Head of caudate nucleus (tissue), 42 donors: ENCODE results near the gene NEURL3.
"Not testable (repeated sequence)": the region's sequence is repeated elsewhere in the genome, so short reads cannot be mapped to it uniquely, and the experiment has no call there.

Experiments
- DNase-seq, 42 donors: peaks; one replicate each; pipeline versions ENCODE4 v3.0.0 to v3.0.0-alpha.2; 2020 to 2021; ENCODE audit warnings: mixed read lengths in 7 of 42
- intact Hi-C: fragments of 100-400 bp; cut with DNase I; formaldehyde crosslinking; loops from one replicate; pipeline ENCODE4 v1.15.0; 2022

Gene NEURL3

GRCh38 chr2:96499061-96499960 lies 5.8 kb downstream of the NEURL3 start:
- DNase-seq, result peak in 1 of 42 donors; percentile 29
- intact Hi-C loops, result no loop called here

GRCh38 chr2:96498611-96499010 lies 6.5 kb downstream of the NEURL3 start:
- intact Hi-C loops, result not testable (repeated sequence)
- peak in 1 of 42 donors; percentile 9 for DNase-seq

DNA sequence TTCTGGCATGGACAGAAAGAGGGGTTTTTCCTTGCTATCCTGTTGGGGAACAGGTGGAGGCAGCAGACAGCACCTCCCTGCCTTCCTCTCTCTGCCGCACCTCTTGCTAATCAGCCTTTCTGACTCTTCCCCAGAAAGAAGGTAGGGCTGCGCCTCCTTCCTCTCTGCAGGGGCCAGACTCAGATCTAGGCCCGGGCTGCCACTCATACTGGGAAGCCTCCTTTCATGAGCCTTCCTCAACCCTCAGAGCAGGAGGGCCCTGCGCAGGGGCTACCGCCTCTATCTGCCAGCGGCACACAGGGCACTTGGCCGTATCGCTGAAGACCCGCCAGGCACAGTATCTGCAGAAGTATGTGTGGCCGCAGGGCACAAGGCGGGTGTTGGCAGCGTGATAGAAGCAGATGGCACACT lies 7.1 kb downstream of the NEURL3 start:
- intact Hi-C loops, result no loop called here
- DNase-seq, result peak in 1 of 42 donors; percentile 26

- intact Hi-C loops, result no loop called here
- peak in 1 of 42 donors; percentile 18 for DNase-seq
Measured at GRCh38 chr2:96495982-96496629, 9.1 kb downstream of the NEURL3 start.

GRCh38 chr2:96494188-96494587 lies 11.0 kb downstream of the NEURL3 start:
- DNase-seq, result no peak

GRCh38 chr2:96493072-96493471 lies 12.1 kb downstream of the NEURL3 start:
- intact Hi-C loops, result no loop called here
- peak in 1 of 42 donors; percentile 12 for DNase-seq

More at GRCh38 chr2:96494188-96494587, 11.0 kb downstream of the NEURL3 start:
- intact Hi-C loops, result no loop called here

GRCh38 chr2:96491860-96492497 lies 13.2 kb downstream of the NEURL3 start:
- peak in 1 of 42 donors; percentile 1 for DNase-seq
- intact Hi-C loops, result no loop called here

GRCh38 chr2:96489663-96490062 lies 15.5 kb downstream of the NEURL3 start:
- intact Hi-C loops, result no loop called here
- peak in 1 of 42 donors; percentile 7 for DNase-seq

DNA sequence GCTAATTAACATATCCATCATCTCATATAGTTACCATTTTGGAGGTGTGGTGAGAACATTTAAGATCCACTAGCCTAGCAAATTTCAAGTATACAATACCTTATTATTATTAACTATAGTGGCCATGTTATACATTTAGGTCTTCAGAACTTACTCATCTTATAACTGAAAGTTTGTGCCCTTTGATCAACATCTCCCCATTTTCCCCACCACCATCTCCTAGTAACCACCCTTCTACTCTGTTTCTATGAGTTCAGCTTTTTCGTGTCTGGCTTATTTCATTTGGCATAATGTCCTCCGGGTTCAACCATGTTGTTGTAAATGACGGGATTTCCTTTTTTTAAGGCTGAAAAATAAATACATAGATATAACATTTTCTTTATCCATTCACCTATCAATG lies 15.9 kb downstream of the NEURL3 start:
- no peak for DNase-seq
- intact Hi-C loops, result no loop called here

DNA sequence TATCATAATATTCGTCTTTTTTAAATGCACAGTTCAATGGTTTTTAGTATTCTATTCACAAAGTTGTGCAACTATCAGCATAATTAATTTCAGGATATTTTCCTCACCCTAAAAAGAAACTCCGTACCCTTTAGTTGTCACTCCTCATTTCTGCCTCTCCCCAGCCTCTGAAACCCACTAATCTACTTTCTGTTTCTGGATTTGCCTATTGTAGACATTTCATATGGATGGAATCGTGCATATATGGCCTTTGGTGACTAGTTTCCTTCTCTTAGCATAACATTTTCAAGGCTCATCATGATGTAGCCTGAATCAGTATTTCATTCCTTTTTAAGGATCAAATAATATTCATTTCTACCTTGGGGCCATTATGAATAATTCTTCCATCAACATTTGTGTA lies 18.5 kb downstream of the NEURL3 start:
- intact Hi-C loops, result no loop called here
- no peak for DNase-seq

DNA sequence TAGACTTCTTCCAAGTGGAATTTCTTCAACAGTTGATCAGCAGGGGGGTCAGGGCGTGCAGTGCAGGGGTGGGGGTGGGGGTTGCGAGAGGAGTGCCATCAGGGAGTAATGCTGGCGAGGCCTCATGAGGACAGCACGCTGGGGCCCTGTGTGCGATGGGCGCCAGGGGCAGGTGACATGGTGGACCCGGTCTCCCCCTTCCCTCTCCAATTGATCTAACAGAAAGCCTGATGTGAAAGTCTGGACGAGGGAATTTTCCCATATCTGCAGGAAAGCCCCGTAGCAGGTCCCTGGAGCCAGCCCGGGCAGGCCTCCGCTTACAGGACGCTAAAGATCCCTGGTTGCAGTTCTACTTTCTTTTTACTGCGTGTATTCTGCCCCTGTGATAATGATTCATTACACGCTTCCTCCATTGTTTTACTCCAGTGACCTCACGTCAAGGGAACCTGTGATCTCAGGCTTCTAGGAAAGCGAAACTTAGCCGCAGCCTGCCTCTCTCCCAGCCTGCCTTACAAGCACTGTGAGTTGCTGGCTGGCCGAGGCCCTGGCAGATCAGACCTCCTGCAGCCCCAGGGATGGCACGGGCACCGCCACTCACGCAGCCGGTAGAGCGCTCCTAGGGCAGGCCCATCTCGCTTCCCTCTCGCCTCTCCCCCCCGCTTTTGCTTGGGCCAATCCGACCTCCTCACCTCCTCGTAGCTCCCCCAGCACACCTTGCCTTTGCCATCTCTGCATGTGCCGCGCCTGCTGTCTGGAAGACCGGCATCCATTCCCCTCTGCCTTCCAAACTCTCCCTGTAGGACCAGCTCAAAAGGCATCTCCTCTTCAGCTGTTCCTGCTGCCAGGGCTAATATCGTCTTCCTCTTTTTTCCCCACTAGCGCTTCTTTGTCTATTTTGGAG lies 19.2 kb downstream of the NEURL3 start:
- intact Hi-C loops, result no loop called here
- DNase-seq, result peak in 33 of 42 donors; percentile 23 to 80 (median 47)

GRCh38 chr2:96485350-96485749 lies 19.8 kb downstream of the NEURL3 start:
- peak in 1 of 42 donors; percentile 28 for DNase-seq
- intact Hi-C loops, result no loop called here

GRCh38 chr2:96484091-96484490 lies 21.1 kb downstream of the NEURL3 start:
- intact Hi-C loops, result no loop called here
- DNase-seq, result peak in 1 of 42 donors; percentile 26

DNA sequence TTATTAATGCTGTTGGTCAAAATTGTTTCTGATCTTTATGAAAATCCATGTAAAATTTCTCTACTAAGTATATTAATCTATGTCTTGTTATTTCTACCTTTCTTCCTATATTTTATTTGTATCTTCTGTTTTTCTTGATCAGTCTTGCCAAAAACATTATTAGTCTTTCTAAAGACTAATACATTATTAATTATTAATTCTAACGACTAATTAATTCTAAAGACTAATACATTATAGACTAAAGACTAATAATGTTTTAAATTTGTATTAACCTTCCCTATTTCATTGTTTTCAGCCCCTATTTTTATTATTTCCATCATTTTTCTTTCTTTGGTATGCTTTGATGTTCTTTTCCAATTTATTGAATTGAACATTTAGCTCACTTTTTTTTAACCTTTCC lies 27.7 kb downstream of the NEURL3 start:
- intact Hi-C loops, result no loop called here
- DNase-seq, result no peak

DNA sequence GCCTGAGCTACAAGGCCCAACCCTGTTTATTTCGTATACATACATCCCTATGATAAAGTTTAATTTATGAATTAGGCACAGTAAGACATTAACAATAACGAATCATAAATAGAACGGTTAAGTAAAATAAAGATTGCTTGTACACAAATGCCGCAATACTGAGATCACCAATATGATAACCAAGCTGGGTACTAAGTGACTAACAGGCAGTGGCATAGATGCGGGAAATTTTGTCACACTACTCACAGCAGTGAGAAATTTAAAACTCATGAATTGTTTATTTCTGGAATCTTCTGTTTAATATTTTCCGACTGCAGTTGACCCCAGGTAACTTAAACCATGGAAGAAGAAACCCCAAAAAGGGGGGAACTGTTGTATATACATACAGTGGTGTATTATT lies 33.4 kb downstream of the NEURL3 start:
- DNase-seq, result no peak
- intact Hi-C loops, result no loop called here

DNA sequence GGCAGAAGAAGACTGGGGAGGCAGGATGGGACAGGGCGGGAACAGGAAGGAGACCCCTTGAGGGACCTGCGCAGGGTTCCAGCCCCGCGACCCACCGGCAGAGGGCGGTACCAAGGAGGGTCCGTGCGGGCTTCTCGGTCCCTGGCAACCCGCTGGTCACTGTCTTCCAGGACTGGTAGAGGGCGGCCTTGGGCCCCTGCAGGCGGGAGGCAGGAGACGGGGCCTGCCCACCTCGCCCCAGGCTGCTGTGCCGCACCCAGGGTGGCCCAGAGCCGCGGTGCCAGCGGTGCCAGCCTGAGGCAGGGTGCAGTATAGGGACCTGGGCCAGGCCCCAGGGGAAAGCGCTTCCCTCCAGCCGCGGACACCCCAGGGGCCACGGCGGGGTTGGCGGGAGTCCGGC lies 34.5 kb downstream of the NEURL3 start:
- intact Hi-C loops, result no loop called here
- DNase-seq, result peak in 41 of 42 donors; percentile 27 to 84 (median 66)

DNA sequence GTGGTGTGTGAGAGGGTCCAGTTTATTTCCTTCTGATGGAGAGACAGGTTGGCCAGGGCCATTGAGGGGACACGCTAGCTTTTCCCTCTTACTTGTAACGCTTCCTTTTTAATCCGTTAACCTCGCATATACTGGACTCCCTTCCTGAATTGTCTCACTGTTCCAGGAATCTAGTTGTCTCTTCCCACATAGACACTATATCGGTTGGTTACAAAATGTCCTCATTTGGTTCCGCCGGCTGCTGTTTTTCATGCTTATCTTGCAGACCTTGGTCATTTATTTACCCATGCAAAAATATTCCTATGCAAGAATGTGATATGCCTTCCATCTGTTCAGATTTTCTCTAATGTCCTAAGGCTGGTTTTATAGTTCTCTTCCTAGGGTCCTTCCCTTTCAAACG lies 35.0 kb downstream of the NEURL3 start:
- no peak for DNase-seq
- intact Hi-C loops, result no loop called here

DNA sequence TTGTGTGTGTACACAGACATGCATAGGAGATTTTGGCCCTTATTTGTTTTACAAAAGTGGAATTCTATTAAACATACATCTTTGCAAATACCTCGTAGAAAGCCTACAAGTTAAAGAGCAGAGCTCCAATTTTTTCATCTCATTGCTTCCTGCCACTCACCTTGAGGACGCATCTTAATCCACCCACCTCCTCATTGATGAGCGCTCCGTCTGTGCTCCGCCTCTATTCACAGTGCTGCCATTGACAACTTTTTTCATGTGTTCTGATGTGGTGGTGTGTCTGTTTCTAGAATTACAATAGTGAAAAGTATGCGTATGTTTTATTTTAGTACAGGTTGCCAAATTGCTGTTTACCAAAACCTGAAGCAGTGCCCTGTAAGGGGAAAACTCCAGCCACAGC lies 36.3 kb downstream of the NEURL3 start:
- peak in 3 of 42 donors; percentile 13 to 47 (median 31) for DNase-seq
- intact Hi-C loops, result no loop called here

DNA sequence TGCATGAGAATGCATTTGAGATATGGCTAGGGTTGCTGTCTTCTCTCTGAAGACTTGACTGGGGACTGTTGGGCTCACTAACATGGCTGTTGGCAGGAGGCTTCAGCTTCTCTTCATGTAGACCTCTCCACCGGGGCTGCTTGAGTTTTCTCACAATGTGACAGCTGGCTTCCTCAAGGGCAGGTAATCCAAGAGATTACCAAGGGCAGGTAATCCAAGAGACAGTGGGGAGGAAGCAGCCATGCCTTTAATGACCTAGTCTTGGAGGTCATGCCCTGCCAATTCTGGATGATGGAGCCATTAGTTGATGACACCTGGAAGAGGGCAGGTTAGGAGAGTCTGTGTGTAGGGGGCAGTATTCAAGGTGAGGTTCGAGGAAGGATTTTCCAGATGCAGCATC lies 40.5 kb downstream of the NEURL3 start:
- no peak for DNase-seq
- intact Hi-C loops, result no loop called here
